ENCODE measurements around the gene MLX. TPM values are rescaled to one million over a fixed set of nuclear protein-coding genes. Genes with fewer than 3 reads are reported as not detected.

MLX gene
- total and polyA plus RNA-seq, 10 of the 15 experiments (the other 5 are each of a cell fraction or from before 2014, with no cell fraction given) = 34.4 to 65.0 (median 44.4) TPM

GRCh38 chr17:42531455-42532354, 35.2 kb upstream of the MLX start (continued):
- TF ChIP-seq E2F8 (IDR thresholded peaks at IDR 0.05; ENCODE audit: low read depth, partially characterized antibody) = no peak
- TF ChIP-seq SIN3A (IDR thresholded peaks at IDR 0.05; ENCODE audit: low read depth, low read length) = no peak
- peak; percentile 83 for TF ChIP-seq LARP7 (IDR thresholded peaks at IDR 0.05)
- TF ChIP-seq SPI1 (IDR thresholded peaks at IDR 0.05; ENCODE audit: borderline replicate concordance, insufficient read depth, low read depth, low read length) = no peak
- TF ChIP-seq ETV6 (conservative IDR thresholded peaks at IDR 0.05 in 1 of 2, IDR thresholded peaks at IDR 0.05 in 1 of 2; ENCODE audit: borderline replicate concordance in 1 of 2, low read depth in 1 of 2) = no peak
- peak; percentile 51 for TF ChIP-seq DPF2 (IDR thresholded peaks at IDR 0.05)
- peak; percentile 90 for TF ChIP-seq SMARCA5 (IDR thresholded peaks at IDR 0.05)
- TF ChIP-seq HDGF (IDR thresholded peaks at IDR 0.05) = no peak
- peak; percentile 34; the same call in 1 of the 2 replicates for TF ChIP-seq NR2C1 (IDR thresholded peaks at IDR 0.05)
- no peak for TF ChIP-seq ZBTB4 (CRISPR knock-in tag; IDR thresholded peaks at IDR 0.05)
- no peak for TF ChIP-seq PML (IDR thresholded peaks at IDR 0.05; ENCODE audit: low read length)
- no peak for TF ChIP-seq USF2 (IDR thresholded peaks at IDR 0.05; ENCODE audit: borderline replicate concordance, low read depth, low read length)
- no peak for TF ChIP-seq YBX1 (IDR thresholded peaks at IDR 0.05)
- TF ChIP-seq BACH1 (IDR thresholded peaks at IDR 0.05; ENCODE audit: borderline replicate concordance) = peak; percentile 68; the same call in 1 of the 2 replicates
- TF ChIP-seq GABPA (IDR thresholded peaks at IDR 0.05; ENCODE audit: low read depth) = no peak
- no peak for TF ChIP-seq CBX3 (IDR thresholded peaks at IDR 0.05; ENCODE audit: borderline replicate concordance, low read depth)
- TF ChIP-seq RCOR1 (conservative IDR thresholded peaks at IDR 0.05; ENCODE audit: low read depth, low read length) = no peak
- TF ChIP-seq SRF (IDR thresholded peaks at IDR 0.05; ENCODE audit: low read depth in 2 of 2, low read length in 2 of 2) = no peak
- 0 out of 2 replicates have a peak, but pooled peaks have one; percentile 24 for TF ChIP-seq YY1 (IDR thresholded peaks at IDR 0.05; ENCODE audit: low read depth, low read length)
- no peak for TF ChIP-seq PAX5 (IDR thresholded peaks at IDR 0.05; ENCODE audit: borderline replicate concordance, low read depth, low read length)
- TF ChIP-seq BMI1 (IDR thresholded peaks at IDR 0.05; ENCODE audit: borderline replicate concordance) = no peak
- peak; percentile 21; the same call in 1 of the 2 replicates for TF ChIP-seq RUNX3 (IDR thresholded peaks at IDR 0.05; ENCODE audit: low read length)
- TF ChIP-seq EP300 (IDR thresholded peaks at IDR 0.05; ENCODE audit: borderline replicate concordance in 1 of 2, control insufficient read depth in 1 of 2, low read depth in 2 of 2, low read length in 2 of 2) = no peak
